SJCRH30 (cell line): ENCODE data around the gene OR10AD1. TPM values are rescaled to one million over a fixed set of nuclear protein-coding genes. Genes with fewer than 3 reads are reported as not detected.
"Not testable (repeated sequence)": the region's sequence is repeated elsewhere in the genome, so short reads cannot be mapped to it uniquely, and the experiment has no call there.

Experiments used
- DNase-seq, 2 experiments: peaks; one replicate each; pipeline ENCODE4 v3.0.0-alpha.2; 2015 to 2020
- H3K27ac ChIP-seq: fragments of 250-450 bp; sonication (Bioruptor Pico); 2 replicates; pipeline ENCODE4 v1.5.1; 2020; ENCODE audit warnings: mild to moderate bottlenecking, moderate library complexity
- H3K27me3 ChIP-seq: fragments of 250-450 bp; sonication (Bioruptor Pico); 2 replicates; pipeline ENCODE4 v1.5.1; 2020; ENCODE audit warnings: mild to moderate bottlenecking, moderate library complexity
- H3K36me3 ChIP-seq: fragments of 250-450 bp; sonication (Bioruptor Pico); 2 replicates; pipeline ENCODE4 v1.5.1; 2020; ENCODE audit warnings: mild to moderate bottlenecking, moderate library complexity
- H3K4me1 ChIP-seq: fragments of 250-450 bp; sonication (Bioruptor Pico); 2 replicates; pipeline ENCODE4 v1.5.1; 2020; ENCODE audit warnings: mild to moderate bottlenecking, moderate library complexity
- H3K4me3 ChIP-seq: fragments of 250-450 bp; sonication (Bioruptor Pico); 2 replicates; pipeline ENCODE4 v1.5.1; 2020; ENCODE audit warnings: mild to moderate bottlenecking, moderate library complexity
- H3K9me3 ChIP-seq: fragments of 250-450 bp; sonication (Bioruptor Pico); replicated peaks from 2 replicates; pipeline ENCODE4 v1.5.1; 2020; ENCODE audit warnings: mild to moderate bottlenecking, moderate library complexity
- total RNA-seq: library from RNA; depleted of rRNA; stranded (reverse); fragments of >200 nt; shearing (Covaris generic); gene quantifications from 2 replicates; pipeline ENCODE4 v1.2.3, GENCODE V29; 2014; rRNA removed

Gene OR10AD1
- total RNA-seq, 1 experiment from 2014 or later = not detected

DNA sequence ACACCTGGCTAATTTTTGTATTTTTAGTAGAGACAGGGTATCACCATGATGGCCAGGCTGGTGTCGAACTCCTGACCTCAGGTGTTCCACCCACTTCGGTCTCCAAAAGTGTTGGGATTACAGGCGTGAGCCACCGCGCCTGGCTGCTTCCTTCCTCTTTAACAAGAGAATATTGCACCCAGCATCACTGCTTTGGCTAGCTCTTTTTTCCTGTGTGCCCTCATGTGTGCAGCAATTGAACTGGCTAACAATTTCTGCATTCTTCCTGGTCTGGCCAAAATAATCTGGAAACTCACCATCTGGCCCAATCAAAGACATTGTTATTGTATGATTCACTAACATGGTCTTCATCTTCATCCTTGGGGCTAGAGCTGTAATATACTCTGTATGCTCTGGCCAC lies 43.0 kb downstream of the OR10AD1 start:
- H3K27ac ChIP-seq = no peak overlapping the region
- H3K36me3 ChIP-seq = no peaks in the 10 kb centered on the region
- H3K9me3 ChIP-seq = no peaks in the 10 kb centered on the region
- no peak overlapping the region for H3K4me3 ChIP-seq
- H3K27me3 ChIP-seq = no peaks in the 10 kb centered on the region
- DNase-seq = no peak
- H3K4me1 ChIP-seq = peaks cover 7% of the 10 kb centered on the region

DNA sequence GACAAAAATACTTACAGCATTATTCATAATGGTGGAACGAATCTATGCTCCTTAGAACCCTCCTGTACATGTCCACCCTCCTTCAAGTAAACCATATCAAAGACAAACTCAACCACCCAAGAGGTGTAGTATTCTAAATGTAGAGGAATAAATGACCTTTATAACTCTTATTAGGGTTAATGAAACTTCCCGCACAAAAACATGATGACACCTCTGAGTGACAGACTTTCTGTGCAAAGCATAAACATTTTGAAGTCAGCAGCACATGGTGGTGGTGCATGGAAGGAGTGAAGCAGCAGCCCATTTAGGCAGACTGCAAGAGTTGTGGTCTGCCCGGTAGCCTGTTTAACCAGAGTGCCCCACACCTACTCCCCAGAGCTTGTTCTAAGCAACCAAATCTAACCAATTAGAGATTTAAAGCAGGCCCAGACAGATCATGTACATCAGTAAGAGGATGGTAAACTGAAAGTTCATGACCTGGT lies 45.2 kb downstream of the OR10AD1 start:
- peak overlapping the region; percentile 93 for H3K27ac ChIP-seq
- DNase-seq = peak in 1 of 2 experiments; percentile 10

DNA sequence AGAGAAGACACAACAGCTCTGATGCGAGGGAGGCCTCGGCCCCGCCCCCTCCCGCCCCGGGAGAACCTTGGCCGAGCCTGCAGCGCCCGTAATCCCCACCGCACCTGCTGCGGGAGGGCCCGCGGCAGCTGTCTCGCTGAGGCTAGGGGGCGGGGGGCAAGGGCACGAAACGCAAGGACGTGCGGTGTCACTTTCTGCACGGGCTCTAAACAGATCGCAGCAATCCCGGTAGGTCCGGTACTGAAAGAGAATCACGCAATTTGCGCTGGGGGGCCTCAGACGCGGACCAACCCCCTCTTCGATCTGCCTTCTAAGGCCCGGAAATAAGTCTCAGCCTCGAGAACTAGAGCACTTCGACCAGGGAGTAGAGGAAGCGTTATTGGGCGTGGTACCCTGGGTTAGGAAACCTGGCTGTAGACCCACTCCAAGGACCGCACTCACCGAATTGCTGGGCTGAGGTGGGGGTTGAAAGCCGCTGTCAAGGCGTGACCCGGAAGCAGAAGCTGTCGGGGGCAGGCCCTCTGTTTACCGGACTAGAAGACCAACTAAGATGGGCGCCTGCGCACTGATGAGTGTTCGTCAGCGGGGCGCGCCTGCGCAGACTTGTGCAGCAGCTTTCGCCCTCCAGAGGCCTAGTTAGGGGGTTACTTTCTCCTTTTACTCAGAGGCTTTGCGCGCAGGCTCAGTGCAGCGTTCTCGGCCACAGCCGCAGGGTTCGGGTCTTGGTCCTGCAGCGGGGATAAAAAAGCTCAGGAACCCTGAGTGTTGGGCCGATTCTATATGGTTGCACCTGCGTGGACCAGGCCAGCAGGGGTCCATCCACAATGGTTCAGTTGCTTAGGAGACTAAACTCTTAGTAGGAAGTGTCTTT lies 45.8 kb downstream of the OR10AD1 start, which contains the start of gene ASB8:
TSS of gene ASB8 (minus strand) at position 498 of the 871 bp plus-strand sequence. CDS start 4,019 bp downstream, outside the sequence.
- peak within 1 kb of the TSS; percentile 93 for H3K27ac ChIP-seq
- H3K9me3 ChIP-seq = no peaks in the 10 kb centered on the region
- no peaks in the 10 kb centered on the region for H3K27me3 ChIP-seq
- peaks cover 6% of the 10 kb centered on the region; the same call in 1 of the 2 replicates for H3K36me3 ChIP-seq
- H3K4me1 ChIP-seq = peaks cover 7% of the 10 kb centered on the region
- DNase-seq = peak; percentile 99
- H3K4me3 ChIP-seq = peak within 1 kb of the TSS; percentile 91

More for the DNA sequence above, 45.2 kb downstream of the OR10AD1 start:
- Histone ChIP-seq H3K4me1 (peaks cover 7% of the 10 kb centered on the region), H3K4me3 (peak overlapping the region; percentile 91), H3K27me3 (no peaks in the 10 kb centered on the region), H3K36me3 (peaks cover 4% of the 10 kb centered on the region; the same call in 1 of the 2 replicates), H3K9me3 (no peaks in the 10 kb centered on the region)

DNA sequence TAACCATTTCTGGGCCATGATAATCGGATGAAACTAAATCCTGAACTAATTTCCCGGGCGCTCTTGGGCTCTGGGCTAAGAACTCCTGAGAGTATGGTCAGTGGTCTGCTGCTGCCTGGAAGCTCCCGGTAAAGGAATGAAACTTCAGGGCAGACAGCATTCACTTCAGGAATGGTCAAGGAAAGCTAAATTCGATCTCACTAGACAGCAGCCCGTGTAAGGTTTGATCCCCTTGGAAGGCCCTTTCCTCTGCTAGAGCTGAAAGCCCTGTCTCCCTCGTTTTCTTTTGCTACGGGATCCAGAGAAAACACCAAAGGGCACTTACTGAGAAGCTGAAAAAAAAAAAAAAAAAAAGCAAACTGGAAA lies 46.5 kb downstream of the OR10AD1 start:
- H3K4me1 ChIP-seq = peaks cover 7% of the 10 kb centered on the region
- peak overlapping the region; percentile 91 for H3K4me3 ChIP-seq
- no peak for DNase-seq
- H3K9me3 ChIP-seq = no peaks in the 10 kb centered on the region
- H3K27me3 ChIP-seq = no peaks in the 10 kb centered on the region
- peak overlapping the region; percentile 93 for H3K27ac ChIP-seq
- peaks cover 6% of the 10 kb centered on the region; the same call in 1 of the 2 replicates for H3K36me3 ChIP-seq

DNA sequence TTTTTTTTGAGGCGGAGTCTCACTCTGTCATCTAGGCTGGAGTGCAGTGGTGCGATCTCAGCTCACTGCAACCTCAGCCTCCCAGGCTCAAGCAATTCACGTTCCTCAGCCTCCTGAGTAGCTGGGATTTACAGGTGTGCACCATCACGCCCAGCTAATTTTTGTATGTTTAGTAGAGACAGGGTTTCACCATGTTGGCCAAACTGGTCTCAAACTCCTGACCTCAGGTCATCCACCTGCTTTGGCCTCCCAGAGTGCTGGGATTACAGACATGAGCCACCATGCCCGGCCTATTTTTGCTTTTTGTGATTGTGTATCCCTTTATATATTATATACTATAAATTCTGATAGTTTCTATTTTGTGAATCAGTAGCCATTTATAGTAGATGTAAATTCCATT lies 47.3 kb downstream of the OR10AD1 start:
- H3K27ac ChIP-seq, H3K4me3 ChIP-seq, H3K27me3 ChIP-seq, H3K4me1 ChIP-seq, H3K9me3 ChIP-seq, DNase-seq: not testable (repeated sequence)
- peaks cover 14% of the 10 kb centered on the region for H3K36me3 ChIP-seq

Other genes starting within 250 kb of the OR10AD1 start
- 126 and 145 TPM in 2 replicates for gene TMEM106C, start 239.7 kb downstream of the OR10AD1 start, total RNA-seq
- gene COL2A1, start 198.8 kb downstream of the OR10AD1 start, total RNA-seq = 200 and 211 TPM in 2 replicates
- 53.6 and 53.9 TPM in 2 replicates for gene SENP1, start 97.2 kb downstream of the OR10AD1 start, total RNA-seq
- gene PFKM, start 83.9 kb downstream of the OR10AD1 start, total RNA-seq = 64.4 and 69.3 TPM in 2 replicates
- 29.1 and 31.2 TPM in 2 replicates for gene ASB8, start 45.8 kb downstream of the OR10AD1 start, total RNA-seq
- 5.1 and 5.6 TPM in 2 replicates for gene CCDC184, start 19.6 kb downstream of the OR10AD1 start, total RNA-seq
- 11.2 and 15.5 TPM in 2 replicates for gene ZNF641, start 147.6 kb upstream of the OR10AD1 start, total RNA-seq